UCSD-AML1 (cell line): ENCODE data around the gene SFTPD.

Experiments used
- DNase-seq: peaks from one replicate; lab custom pipeline; 2025; ENCODE audit not compliant: unreplicated experiment; lab: John Stamatoyannopoulos, UW

SFTPD gene

DNA sequence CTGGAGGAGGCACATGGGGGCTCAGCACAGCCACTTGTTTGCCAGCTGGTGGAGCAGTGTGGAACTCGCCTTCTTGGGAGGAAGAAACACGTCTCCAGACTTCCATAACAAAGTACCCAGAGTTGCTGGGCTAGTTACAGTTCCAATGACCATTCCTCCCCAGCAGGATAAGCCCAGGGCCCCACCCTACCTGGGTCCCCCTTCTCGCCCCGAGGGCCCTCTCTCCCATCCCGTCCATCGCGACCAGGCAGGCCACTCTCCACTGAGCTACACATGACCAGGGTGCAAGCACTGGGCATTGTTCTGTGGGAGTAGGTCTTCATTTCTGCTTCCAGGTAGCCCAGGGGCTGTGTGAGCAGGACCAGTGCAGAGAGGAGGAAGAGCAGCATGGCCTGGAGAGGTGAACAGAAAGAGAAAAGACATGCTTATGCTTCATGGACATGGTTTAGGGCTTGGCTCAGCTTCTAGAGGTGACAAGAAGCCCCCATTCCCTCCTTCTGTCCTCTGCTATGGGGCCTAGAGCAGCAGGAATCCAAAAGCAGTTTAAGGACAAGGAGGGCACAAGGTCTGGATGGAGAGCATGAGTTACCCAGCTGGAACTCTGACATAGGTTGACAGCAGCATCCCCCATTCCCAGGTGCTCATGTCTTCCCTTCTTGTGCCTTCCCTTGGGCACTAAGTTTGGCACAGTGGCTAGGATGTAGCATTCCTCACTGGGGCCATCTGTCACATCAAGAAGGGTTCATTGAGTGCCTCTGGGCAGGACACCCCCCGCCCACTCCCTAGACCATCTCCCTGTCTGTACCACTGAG, 2.4 kb downstream of the SFTPD start:
- no peak for DNase-seq

DNA sequence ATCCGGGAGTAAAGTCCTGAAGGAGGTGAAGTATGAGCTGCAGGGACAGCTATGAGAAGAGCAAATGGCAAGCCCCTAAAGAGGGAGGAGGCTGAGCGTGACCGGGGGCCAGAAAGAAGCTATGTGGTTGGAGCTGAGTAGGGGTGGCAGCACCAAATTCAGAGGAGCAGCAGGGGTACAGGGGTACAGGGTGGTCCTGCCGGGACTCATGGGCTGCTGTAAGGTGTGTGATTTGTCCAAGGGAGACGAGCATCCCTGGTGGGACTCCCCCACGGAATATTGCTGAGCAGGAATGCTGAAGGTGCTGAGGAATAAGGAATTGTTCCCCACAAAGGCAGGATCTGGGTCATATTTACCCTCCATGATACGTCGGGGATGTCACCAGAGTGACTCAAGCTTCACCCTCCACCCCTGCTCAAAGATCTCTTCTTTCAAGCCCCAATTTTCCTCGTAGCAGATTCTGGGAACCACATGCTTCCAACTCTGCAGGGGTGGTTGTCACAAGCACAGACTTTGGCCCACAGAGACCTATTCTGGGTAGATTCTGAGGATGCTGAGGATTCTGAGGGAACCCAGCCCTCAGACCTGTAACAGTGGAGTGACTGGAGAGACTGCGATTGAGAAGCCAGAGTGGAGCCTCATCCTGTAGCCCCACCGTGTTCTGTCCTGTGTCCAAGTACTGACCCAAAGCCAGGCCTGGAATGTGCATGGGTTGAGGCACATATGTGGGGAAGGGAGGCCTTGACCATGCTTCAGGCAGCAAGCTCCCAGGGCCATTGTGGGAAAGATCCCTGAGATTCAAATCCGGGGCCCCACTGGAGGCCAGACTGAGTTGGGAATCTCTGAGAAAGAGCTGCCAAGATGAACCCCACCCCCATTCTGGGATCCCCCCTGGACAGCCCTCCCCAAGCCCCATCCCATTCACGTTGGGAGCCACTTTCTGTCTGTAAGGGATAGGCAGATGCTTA, 4.2 kb downstream of the SFTPD start:
- no peak for DNase-seq

DNA sequence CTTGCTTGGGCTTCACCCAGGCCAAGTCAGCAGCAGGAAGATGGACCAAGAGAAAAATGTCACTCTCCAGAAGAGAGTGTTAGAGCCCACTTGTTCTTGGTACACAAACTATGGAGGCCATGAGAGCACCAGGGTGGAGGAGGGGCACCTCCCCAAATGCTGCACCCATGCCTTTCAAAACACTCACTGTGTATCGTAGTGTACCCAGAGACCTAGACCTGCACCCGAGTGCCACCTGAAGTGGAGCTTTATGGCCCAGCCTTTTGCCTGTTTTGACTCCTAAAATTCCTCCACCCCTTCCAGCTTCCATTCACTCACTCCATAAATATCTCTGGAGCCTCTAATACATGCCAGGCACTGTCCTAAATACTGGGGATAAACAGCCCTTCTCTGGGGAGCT, 5.0 kb downstream of the SFTPD start:
- no peak for DNase-seq

DNA sequence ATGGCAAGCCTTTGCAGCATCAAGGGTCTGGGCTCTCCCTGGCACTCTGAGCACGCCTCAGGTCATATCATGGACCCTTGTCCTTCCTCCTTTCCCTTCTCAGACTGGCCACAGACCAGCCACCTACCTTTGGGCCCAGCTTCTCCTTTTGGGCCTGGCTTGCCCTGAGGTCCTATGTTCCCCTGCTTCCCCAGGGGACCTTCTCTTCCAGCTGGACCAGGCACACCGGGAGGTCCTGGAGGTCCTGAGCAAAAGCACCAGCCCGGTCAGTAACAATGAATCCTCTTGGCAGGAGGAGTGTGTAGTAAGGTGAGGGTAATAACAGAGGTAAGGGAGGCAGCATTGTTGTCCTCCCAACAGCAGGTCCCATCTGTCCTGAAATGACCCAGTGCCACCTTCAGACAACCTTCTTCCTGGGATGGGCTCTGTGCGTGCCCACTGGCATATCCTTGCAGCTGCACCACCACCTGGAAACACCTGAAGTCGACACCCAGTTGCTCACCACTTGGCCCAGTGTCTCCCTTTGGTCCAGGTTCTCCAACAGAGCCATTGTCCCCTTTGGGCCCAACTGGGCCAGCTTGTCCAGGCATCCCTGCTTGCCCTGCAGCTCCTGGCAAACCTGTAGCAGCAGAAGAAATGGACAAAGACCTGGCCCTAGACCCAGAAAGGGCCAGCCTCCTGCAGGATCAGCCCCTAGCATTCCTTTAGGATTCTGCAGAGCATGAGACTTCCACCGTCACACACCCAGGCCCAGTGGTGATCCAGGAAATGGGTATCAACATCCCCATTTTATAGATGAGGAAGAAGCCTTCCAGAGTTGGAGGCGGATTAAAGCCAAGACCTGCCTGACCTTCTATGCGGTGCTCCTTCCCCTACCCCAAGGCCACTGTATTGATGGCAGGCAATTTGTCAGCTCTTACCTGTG, 6.4 kb downstream of the SFTPD start:
- DNase-seq = no peak

DNA sequence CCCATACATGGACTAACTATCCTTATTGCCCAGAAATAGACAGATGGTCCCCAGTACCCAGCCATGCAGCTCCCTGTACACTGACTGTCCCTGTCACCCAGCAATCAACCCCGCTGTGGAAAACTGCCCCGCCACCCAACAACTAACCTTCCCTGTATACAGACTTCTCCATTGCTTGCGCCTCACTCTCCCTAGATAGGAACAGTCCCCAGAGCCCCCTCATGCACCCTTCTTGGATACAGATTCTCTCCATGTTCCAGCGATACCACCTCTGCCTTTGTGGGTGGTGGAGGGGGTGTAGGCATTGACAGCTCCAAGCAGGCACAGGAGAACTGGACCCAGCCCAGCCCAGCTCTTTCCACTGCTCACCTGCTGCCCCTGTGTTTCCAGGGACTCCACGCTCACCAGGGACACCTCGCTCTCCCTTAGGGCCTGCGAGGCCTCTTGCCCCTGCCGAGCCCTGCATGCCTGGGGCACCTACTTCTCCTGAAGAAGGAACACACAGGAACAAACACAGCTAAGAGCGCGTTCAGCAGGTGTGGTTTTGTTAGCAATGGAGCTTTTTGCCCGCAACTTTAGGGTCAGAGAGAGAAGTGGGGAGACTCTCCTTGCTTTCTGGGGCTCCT, 7.2 kb downstream of the SFTPD start:
- DNase-seq = no peak

DNA sequence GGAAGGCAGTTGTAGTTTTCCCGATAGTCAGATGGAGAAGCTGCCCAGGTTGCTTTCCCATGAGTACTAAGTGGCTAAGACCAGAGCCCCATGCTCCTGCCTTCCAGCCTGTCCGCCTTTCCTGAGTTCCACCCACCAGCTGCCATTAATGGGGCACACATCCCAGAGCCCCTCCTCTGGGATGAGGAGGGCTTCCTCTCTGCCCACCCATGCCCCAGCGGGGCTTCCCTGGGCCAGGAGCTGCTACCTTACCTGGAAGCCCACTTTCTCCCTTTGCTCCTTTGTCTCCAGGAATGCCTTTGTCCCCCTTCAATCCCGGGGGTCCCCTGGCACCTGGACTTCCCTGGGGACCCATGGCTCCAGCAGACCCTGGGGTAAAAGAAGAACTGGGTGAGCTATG, 7.8 kb downstream of the SFTPD start:
- DNase-seq = no peak

DNA sequence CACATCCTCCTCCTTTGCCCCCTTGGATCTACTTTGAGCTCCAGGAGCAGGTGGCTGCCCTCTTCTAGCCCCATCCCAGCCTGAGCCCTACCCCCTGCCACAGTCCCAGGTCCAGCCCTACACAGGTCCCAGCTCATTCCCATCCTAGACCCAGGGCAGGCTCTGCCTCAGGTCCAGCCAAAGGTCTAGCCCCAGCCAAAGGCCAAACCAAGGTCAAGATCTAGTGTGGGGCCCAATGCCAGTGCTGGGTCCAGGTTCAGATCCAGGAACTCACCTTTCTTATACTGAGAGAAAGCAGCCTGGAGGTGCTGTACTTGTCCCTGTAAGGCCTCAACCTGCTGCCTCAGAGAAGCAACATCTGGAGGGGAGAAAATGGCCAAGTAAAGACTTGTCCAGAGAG, 8.5 kb downstream of the SFTPD start:
- no peak for DNase-seq

DNA sequence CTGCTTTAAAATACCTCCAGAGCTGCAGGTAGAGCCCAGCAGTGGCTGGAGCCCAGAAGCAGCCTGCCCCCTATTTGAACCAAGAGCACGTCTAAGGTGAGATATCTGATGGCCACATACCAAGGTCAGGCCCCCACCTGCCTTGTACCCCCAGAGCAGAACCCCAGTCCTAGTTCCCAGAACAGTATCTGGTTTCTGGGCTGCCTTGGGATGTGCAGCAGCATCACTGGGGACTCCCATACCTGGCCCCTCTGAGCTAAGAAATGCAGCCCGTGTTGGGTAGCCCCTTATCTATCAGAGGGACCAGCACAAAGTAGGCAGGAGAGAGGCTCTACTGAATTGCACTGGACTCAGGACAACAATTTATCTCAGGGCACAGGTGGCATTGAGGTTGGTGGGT, 8.9 kb downstream of the SFTPD start:
- DNase-seq = no peak

DNA sequence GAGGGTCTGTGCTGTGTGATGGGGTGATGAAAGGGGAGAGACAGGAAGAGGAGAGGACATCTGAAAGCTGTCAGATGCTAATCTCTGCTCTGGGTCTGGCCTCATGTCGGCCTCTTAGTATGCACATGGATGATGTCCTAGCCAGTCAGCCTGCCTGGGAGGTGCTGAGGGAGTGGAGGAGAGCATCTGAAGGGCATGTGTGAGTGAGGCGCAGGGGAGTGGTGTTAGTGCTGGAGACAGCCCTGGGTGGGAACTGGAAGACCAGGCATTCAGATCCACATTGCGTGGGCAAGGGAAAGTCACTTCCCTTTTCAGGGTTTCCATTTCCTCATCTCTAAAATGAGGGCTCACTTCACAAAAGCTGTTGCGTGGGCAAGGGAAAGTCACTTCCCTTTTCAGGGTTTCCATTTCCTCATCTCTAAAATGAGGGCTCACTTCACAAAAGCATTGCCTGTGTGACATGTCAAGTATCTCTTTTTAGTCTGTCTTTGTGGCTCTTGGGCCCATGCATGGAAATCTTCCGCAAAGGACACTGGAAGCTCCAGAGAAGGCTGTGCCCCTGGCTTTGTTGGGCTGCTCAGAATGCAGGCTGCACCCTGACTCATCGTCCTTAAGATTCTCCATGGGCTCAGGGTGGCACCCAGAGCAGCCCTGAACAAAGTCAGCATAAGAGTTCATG, 10.0 kb downstream of the SFTPD start:
- peak; percentile 75 for DNase-seq

DNA sequence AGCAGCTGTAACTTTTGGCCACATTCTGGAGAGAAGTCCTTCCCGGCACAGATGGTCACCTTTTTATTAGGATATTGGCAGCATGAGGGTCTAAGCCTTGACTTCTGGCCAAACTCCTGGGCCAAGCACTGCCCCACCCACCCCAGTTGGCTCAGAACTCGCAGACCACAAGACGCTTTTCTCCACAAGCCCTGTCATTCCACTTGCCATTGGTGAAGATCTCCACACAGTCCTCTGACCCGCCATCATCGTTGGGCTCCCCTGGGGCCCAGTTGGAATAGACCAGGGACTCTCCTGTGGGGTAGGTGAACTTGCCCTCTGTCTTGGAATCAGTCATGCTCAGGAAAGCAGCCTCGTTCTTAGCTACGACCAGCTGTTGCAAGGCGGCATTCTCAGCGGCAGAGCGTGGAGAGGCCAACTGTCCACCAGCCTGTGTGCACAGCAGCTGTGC, 11.2 kb downstream of the SFTPD start:
- DNase-seq = no peak

DNA sequence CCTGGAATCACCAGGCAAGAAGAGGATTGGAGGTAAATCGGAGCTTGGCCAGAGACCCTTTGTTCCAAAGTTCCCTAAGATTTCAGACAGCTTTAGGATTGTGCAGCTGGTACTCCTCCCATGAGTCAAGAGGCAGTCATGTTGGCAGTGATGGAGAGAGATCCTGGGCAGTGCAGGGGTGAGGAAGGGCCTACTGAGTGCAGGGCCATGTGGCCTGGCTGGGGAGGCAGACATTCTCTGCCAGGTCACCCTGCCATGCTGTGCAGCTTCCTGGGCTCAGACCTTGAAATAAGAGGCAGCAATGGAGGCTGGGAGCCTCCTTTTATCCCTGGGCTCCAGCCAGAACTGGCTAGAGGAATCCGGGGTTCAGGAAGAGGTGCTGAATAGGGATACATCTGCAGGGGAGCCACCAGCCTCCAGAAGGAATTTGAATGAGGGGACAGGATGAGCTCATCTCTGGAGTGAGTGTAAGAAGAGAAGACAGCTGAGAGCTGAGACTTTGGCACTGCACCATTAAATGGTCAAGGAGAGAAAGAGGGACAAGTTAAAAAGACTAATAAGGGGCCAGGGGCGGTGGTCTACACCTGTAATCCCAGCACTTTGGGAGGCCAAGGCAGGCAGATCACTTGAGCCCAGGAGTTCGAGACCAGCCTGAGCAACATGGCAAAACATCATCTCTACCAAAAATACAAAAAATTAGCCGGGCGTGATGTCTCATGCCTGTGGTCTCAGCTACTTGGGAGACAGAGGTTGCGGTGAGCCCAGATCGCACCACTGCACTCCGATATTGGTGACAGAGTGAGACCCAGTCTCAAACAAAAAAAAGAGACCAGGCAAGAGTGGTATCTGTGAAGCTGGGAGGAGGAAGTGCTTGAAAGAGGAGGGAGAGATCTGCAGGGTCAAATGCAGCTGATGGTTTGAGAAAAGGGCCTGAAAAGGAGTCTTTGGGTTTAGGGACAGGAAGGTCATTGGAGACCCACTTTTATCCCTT, 12.0 kb downstream of the SFTPD start:
- DNase-seq = no peak

DNA sequence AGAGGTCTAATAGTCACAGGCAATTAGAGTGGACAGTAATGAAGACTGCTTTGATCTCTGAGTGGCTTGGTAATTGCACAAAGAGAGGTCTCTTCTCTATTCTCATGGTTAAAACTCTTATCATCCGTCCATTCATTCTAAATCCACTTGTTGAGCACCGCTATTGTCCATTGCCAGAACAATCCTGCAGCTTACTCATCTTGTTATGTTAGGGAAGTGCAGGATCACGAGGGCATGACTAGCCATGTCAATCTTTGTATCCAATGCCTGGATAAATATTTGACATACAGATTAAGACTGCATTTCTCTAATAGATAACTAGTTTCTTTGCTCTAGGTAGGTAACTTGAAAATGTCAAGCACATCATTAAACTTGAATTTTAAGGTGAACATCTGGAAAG, 14.9 kb downstream of the SFTPD start:
- DNase-seq = no peak

DNA sequence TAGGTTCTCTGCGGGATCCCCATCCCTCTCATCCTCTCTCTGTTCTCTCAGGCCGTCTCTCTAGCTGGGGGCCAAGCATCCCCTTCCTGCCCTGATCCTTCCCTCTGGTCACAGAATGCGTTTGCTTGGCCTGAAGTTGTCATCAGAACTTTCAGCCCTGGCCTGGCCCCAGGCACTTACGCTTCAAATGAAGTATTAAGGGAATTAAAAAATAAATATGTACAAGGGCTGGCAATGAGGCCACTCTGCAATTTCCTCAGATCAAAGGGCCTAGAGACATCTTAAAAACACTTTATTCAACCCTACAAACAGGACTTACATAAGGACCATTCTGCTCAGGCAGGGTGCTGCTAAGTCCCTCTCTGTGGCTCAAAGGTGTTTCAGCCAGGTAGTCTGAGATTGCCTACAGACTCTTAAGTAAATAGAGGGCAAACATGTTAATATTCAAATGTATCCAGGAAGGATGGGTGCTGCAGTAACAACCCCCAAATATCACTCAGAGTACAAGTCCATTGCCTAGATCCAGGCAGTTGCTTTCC, 16.0 kb downstream of the SFTPD start:
- no peak for DNase-seq

DNA sequence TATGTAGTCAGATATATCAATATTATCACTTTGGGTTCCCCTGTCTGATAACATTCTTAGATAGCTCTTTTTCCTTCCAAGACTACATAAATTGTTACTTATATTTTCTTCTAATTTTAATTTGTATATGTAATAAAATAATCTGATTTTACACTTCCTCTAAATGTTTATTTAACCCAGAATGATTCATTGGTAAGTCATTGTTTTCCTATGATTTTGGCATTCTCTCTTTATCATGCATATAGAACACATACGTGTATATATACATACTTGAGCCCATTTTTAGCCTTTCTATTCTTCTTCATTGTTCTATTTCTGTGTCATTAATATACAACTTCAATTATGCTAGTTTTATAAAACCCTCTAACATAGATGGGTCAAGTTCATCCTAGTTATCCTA, 16.6 kb downstream of the SFTPD start:
- DNase-seq = no peak

DNA sequence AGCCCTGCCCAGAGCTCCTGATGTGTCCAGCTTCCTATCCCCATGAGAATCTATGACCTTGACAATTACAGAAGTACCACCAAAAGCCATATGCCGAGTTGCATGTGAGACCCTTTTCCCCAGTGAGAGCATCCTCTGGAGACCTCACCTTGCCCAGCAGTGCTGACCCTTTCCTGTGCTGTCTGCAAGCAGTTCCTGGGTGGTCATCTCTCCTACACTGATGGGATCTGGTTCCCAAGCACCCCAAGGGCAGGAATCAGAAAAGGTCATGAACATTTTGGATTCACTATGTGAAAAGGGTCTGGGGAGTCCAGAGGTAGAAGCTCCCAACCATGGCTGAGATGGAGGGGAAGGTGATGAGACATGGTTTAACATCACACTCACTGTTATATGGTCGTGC, 18.2 kb downstream of the SFTPD start:
- DNase-seq = no peak

DNA sequence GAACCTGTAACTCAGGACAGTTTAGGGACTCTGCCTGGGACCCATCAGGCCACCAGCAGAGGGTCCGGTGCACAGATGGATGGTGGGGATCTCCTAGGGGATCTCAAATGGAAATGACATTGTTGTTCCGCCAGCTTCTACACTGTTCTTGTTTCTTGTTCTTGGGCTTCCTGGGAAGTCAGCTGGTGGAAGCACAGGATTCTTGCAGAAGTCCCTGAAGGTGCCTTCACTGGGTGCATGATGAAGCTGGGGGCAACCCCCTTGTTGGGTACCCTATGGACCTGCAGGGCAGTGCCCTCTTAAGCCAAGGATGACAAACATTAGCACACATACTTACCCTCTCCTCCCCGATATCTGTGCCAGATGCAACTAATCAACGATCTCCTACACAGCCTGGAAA, 18.6 kb downstream of the SFTPD start:
- DNase-seq = no peak

DNA sequence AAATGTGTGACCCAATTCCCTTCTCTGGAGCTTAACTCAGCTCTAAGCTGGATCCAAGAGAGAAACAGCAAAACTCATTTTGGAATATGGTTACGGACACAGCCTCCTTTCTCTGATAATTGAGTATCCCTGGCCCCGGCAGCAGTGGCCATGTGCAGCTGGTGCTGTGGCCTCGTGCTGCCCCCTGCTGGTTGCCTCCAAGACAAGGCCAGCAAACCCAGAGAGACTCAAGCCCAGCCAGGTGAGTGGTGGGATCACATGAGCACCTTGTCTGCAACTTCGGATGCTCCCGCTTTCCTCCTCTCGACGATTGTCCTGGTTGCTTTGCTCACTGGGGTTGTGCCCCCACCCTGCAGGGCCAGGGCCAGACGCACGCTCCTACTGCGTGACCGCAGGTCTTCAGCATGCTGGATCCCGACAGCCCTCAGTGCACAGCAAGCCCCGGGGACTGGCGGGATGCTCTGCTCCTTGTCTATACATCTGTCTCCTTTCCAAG, 19.4 kb downstream of the SFTPD start:
- DNase-seq = peak; percentile 73

DNA sequence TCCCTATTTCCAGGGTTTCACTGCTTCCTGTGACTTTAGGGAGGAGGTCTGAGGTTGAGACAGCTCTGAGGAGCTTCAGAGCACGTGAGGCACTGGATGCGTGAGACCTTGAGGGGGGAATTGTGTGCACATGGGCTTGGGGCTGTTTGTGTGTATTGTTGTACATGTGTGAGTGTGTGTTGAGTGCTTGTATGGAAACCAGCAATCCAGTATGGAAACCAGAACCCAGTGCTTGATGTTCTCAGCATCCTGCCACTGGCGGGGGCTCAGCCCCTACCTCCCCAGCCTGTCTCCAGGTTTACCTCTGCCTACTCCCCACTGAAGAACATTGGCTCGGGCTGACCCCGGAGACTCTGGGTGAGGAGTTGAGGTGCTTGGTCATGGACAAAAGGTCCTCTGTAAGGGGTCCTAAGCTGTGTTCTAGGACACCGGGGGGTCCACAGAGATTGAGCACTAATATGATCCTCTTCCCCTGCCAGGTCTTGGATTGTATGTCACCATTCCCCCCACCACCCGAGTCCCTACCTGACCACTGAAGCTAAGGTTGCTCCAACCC, 20.8 kb downstream of the SFTPD start:
- no peak for DNase-seq
